Measurements from ENCODE around the gene GOSR1.

DNA sequence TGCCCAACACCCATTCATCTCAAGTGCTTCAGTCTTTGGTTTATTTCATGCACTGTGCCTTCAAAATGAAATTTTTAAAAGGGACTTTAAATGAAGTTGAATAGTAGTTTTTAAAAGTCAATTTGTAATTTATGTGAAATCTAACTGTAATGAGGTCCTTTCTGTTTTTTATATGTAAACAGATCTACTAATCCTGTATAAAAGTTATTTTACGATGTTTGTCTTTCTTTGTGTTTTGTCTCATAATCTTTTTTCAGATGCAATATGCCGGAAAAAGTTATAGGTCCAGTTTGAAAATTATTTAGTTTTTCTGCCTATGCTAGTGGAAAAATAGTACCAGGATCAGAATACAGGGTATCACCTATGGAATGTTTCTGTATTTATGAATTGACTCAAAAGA is 8.7 kb upstream of the GOSR1 start:
- TF ChIP-seq, protein P1, sequence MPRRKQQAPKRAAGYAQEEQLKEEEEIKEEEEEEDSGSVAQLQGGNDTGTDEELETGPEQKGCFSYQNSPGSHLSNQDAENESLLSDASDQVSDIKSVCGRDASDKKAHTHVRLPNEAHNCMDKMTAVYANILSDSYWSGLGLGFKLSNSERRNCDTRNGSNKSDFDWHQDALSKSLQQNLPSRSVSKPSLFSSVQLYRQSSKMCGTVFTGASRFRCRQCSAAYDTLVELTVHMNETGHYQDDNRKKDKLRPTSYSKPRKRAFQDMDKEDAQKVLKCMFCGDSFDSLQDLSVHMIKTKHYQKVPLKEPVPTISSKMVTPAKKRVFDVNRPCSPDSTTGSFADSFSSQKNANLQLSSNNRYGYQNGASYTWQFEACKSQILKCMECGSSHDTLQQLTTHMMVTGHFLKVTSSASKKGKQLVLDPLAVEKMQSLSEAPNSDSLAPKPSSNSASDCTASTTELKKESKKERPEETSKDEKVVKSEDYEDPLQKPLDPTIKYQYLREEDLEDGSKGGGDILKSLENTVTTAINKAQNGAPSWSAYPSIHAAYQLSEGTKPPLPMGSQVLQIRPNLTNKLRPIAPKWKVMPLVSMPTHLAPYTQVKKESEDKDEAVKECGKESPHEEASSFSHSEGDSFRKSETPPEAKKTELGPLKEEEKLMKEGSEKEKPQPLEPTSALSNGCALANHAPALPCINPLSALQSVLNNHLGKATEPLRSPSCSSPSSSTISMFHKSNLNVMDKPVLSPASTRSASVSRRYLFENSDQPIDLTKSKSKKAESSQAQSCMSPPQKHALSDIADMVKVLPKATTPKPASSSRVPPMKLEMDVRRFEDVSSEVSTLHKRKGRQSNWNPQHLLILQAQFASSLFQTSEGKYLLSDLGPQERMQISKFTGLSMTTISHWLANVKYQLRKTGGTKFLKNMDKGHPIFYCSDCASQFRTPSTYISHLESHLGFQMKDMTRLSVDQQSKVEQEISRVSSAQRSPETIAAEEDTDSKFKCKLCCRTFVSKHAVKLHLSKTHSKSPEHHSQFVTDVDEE (CRISPR knock-in tag; IDR thresholded peaks at IDR 0.05), result no peak
- no peak for TF ChIP-seq ZC3H10 (CRISPR knock-in tag; IDR thresholded peaks at IDR 0.05)
- TF ChIP-seq BACH2 (CRISPR knock-in tag; IDR thresholded peaks at IDR 0.05; ENCODE audit: borderline replicate concordance), result no peak
- TF ChIP-seq ESRRG (CRISPR knock-in tag; IDR thresholded peaks at IDR 0.05), result no peak
- no peak for TF ChIP-seq CSDC2 (CRISPR knock-in tag; IDR thresholded peaks at IDR 0.05)
- no peak for TF ChIP-seq OSR1 (CRISPR knock-in tag; IDR thresholded peaks at IDR 0.05)
- TF ChIP-seq ZFP3 (CRISPR knock-in tag; IDR thresholded peaks at IDR 0.05), result no peak
- TF ChIP-seq, protein P2, sequence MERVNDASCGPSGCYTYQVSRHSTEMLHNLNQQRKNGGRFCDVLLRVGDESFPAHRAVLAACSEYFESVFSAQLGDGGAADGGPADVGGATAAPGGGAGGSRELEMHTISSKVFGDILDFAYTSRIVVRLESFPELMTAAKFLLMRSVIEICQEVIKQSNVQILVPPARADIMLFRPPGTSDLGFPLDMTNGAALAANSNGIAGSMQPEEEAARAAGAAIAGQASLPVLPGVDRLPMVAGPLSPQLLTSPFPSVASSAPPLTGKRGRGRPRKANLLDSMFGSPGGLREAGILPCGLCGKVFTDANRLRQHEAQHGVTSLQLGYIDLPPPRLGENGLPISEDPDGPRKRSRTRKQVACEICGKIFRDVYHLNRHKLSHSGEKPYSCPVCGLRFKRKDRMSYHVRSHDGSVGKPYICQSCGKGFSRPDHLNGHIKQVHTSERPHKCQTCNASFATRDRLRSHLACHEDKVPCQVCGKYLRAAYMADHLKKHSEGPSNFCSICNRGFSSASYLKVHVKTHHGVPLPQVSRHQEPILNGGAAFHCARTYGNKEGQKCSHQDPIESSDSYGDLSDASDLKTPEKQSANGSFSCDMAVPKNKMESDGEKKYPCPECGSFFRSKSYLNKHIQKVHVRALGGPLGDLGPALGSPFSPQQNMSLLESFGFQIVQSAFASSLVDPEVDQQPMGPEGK (CRISPR knock-in tag; IDR thresholded peaks at IDR 0.05; ENCODE audit: borderline replicate concordance), result no peak
- TF ChIP-seq ZNF8 (CRISPR knock-in tag; IDR thresholded peaks at IDR 0.05), result no peak

Measured in SK-N-SH treated with all-trans-retinoic acid at 6 μM for 48 hours (cell line).